ENCODE measurements around the gene PPP2R3B.
"Not testable (repeated sequence)": the region's sequence is repeated elsewhere in the genome, so short reads cannot be mapped to it uniquely, and the experiment has no call there.

PPP2R3B gene

GRCh38 chrX:402857-403256, 16.1 kb upstream of the PPP2R3B start:
- no peak for DNase-seq

GRCh38 chrX:400258-400657, 13.6 kb upstream of the PPP2R3B start:
- no peak for DNase-seq

DNA sequence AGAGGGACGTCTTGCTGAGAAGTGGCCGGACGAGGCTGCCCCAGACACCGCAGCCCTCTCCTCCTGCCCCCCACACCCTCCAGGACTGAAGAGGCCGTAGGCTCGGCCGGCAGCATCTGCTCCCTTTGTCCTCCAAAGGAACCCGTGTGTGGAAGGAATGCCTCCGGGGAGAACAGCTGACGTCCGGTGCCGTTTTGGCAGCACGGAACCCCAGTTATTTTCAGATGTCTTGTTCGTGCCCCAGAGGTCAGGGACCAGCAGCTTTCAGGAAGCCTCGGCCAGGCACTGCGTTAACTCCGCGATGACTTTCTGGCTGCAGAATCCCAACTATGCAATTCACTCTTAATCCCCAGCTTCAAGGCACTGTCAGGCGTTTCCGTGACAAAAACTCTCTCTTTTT, 10.9 kb upstream of the PPP2R3B start:
- DNase-seq = no peak

- no peak for DNase-seq
Measured at GRCh38 chrX:394830-395229, 8.1 kb upstream of the PPP2R3B start.

- no peak for DNase-seq
Measured at GRCh38 chrX:392575-392846, 5.8 kb upstream of the PPP2R3B start.

GRCh38 chrX:391717-392574, 5.2 kb upstream of the PPP2R3B start:
- DNase-seq = no peak

GRCh38 chrX:390459-390858, 3.8 kb upstream of the PPP2R3B start:
- DNase-seq = no peak

DNA sequence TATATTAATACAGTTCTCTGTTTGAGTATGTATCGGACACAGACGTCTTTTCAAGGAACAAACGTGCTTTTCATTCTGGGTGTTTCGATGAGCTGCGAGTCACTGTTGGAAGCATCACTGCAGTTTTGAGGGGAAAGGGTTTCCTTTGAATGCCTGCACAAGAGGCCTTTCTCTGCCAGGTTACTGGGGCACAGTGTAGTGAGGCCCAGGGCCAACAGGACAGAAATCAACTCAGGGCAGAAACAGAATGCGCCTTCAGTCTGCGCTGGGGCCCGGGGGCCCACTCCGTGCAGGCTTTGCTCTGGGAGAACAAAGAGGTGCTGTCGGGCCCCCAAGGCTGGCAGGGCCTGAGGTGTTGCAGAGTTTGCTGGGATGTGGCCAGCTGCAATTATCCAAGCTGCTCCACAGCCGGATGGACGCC, 2.3 kb upstream of the PPP2R3B start:
- DNase-seq = no peak

- DNase-seq = no peak
Measured at GRCh38 chrX:387729-388128, 1.0 kb upstream of the PPP2R3B start.

DNA sequence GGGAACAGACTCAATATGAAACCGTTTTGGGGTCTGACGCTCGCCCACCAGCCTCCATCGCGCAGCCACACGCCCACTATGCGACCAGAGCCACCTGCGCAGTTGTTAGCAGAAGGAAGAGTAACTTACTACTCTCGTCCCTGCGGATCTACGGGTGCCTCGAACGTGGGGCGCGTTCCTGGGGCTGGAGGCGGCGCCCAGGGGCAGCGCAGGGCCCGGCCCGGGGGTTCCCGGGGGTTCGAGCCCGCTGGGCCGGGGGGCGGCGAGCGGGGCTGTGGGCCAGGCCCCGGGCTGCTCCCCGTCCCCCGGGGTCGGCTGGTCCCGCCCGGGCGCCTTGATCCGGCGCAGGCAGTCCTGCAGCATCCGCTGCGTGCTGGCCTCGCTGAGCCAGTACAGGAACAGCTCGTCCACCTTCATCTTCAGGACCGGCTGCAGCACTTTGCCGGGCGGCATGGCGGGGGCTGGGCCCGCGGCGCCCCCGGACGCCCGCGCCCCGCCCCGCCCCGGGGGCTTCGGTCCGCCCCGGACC, 404 bp downstream of the PPP2R3B start:
- DNase-seq = no peak

- not testable (repeated sequence) for DNase-seq
Measured at GRCh38 chrX:385736-386135, 971 bp downstream of the PPP2R3B start.

DNA sequence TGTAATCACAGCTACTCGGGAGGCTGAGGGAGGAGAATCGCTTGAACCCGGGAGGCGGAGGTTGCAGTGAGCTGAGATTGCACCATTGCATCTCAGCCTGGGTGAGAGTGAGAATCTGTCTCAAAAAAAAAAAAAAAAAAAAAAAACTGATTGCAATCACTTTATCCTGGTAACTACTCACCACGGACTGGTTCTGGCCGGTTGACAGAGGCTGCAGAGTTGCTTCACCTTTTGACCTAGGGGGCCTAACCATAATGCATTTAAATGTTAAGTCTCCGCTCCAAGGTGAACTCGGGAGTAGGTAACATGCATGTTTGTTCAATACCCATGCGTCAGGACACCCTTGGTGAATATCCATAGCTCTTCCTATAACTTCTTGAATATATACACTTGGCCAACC, 1.8 kb downstream of the PPP2R3B start:
- DNase-seq = no peak

DNA sequence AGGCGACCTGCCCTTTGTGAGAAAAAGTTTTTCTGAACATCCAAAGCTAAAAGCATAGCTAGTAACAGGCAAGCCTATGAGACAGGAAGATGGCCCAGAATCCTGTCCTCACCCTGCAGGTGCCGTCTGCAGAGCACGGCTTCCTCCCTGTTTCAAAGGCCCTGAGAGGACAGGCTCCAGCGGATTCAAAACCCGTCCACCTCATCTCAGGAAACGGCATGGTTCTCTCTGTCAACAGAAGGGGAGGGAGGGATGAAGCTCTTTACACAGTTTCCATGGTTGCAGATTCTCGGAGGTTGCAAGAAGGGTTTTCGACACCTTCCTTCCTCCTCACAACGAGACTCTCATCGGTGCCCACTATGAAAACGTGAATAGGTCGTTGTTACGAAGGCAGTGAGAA, 8.3 kb downstream of the PPP2R3B start:
- no peak for DNase-seq

- not testable (repeated sequence) for DNase-seq
Measured at GRCh38 chrX:376206-376605, 10.5 kb downstream of the PPP2R3B start.

- DNase-seq = no peak
Measured at GRCh38 chrX:375181-376036, 11.3 kb downstream of the PPP2R3B start.

- no peak for DNase-seq
Measured at GRCh38 chrX:374596-374995, 12.1 kb downstream of the PPP2R3B start.

- DNase-seq = no peak
Measured at GRCh38 chrX:373641-374471, 12.9 kb downstream of the PPP2R3B start.

DNA sequence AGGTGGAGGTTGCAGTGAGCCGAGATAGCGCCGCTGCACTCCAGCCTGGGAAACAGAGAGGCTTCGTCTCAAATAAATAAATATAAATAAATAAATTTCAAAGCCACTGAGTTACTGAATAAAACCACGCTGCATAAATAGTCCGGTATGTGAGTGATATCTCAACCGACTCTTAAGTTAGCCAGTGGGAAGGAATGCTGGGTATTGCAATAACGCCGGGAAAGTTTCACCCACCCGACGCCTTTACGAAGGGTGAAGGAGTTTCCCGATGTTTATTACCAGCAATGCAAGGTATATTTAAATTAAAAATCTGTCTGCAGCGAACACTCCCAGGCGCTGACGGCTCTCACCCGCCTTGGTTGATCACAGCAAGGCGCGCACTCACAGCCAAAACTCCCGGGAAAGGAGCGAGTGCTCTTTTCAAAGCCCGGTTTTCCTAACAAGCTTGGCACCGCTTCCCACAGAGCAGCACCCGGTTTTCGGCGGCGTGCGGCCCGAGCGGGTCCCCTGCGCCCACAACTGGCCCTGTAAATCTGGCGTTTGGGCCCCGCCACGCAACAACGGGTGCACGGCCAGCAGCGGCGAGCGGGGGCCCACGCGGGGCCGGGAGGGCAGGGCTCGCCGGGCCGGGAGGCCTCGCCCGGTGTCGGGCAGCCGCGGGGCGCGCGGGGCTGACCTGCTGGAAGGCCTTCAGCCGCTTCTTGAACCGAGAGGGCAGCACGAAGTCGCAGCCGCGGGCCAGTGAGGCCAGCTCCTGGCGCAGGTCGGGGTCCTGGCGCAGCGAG, 13.7 kb downstream of the PPP2R3B start:
- no peak for DNase-seq

GRCh38 chrX:371907-372306, 14.8 kb downstream of the PPP2R3B start:
- no peak for DNase-seq

DNA sequence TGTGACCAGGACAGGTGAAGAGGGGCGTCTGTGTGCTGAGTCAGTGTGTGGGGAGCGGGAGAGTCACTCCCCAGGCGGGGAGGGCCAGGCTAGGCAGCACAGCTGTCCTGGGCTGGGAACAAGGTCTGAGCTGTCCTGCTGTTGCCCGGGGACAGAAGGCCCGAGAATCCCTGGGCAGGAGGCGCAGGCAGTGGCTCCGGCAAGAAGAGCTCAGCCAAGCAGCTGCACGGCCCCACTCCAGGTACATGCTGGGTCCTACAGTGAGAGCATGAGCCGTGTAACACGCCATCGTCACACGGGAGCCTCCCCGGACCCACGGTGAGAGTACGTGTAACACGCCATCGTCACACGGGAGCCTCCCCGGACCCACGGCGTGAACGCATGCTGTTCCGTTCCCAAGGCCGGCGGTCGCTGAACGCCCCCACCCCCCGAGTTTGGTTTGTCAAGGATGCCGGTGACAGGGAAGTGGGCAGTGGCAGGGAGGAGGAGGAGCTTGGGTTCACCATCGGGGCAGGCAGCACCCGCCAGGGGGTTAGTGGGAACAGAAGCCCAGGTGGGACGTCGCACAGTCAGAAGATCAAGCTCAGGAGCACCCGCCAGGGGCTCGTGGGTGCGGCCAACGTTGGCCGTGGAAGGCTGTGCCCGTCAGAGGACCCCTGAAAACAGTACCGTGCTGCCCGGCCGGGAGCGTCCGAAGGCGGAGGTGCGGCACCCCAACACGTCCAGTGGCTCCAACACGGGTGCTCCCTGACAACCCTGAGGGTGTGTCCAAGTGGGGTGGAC, 15.6 kb downstream of the PPP2R3B start:
- no peak for DNase-seq

- DNase-seq = no peak
Measured at GRCh38 chrX:370244-370962, 16.3 kb downstream of the PPP2R3B start.
